HepG2 (cell line): ENCODE results near the gene ATXN3L. TPM values are rescaled to one million over a fixed set of nuclear protein-coding genes. Genes with fewer than 3 reads are reported as not detected.

Experiments
- ATAC-seq: fragments of 200-7000 bp; cut with Tn5 transposase; 3 replicates; pipeline ENCODE4 v1.9.1; 2020; ENCODE audit warnings: mild to moderate bottlenecking, moderate library complexity
- Bru-seq: library from RNA; stranded (reverse); fragments of 400-500 nt; gene quantifications from one replicate; lab custom pipeline; 2021; lab: Mats Ljungman, UMichigan
- BruChase-seq, 2 experiments: library from RNA; stranded (reverse); fragments of 400-500 nt; gene quantifications; one replicate each; lab custom pipeline; 2021; lab: Mats Ljungman, UMichigan
- BruUV-seq: library from RNA; stranded (reverse); fragments of 400-500 nt; replicated peaks from 2 replicates; lab custom pipeline; 2021; lab: Mats Ljungman, UMichigan
- CTCF ChIA-PET: fragments of 300-600 bp; formaldehyde crosslinking; extraction: SDS; loops from one replicate; lab custom pipeline; 2021; ENCODE audit warnings: low total read pairs, inconsistent platforms, low intra/inter-chr PET ratio; lab: Yijun Ruan, JAX
- POLR2A ChIA-PET: fragments of 350-600 bp; sonication (Branson Sonifier 250); formaldehyde crosslinking; loops from one replicate; lab custom pipeline; 2020; ENCODE audit warnings: antibody characterized with exemption, inconsistent platforms; lab: Yijun Ruan, JAX
- DNase-seq: peaks from one replicate; pipeline ENCODE4 v3.0.0-alpha.2; 2015; ENCODE audit warnings: low spot score
- FAIRE-seq: peaks from 3 replicates; lab custom pipeline; 2011; peaks lifted over from hg19 to GRCh38; lab: Jason Lieb, UNC
- H2AFZ ChIP-seq: one replicate; pipeline ENCODE4 v1.6.1; 2011; ENCODE audit warnings: low read length, inconsistent platforms
- H3K27ac ChIP-seq: fragments of 300-600 bp; 3 replicates; pipeline ENCODE4 v1.8.0; 2011; ENCODE audit warnings: mixed run types, mild to moderate bottlenecking, mixed read lengths, low read length, inconsistent platforms; ENCODE audit not compliant: insufficient read depth; ENCODE audit errors: extremely low read length
- H3K27me3 ChIP-seq, 2 experiments: fragments of 200-600 bp in 1 of 2; 2 replicates in 1 of 2; 3 replicates in 1 of 2; pipeline versions ENCODE4 v1.6.0 to v1.8.0; 2011; ENCODE audit warnings: low read length in 2 of 2, mild to moderate bottlenecking in 2 of 2, moderate library complexity in 2 of 2, inconsistent platforms in 1 of 2; ENCODE audit not compliant: insufficient read depth in 2 of 2, control insufficient read depth in 1 of 2
- H3K36me3 ChIP-seq, 2 experiments: fragments of 200-600 bp in 1 of 2; replicated peaks in 1 of 2; 2 replicates in 1 of 2; 3 replicates in 1 of 2; pipeline versions ENCODE4 v1.5.1 to v1.8.0; 2011; ENCODE audit warnings: low read length in 2 of 2, inconsistent platforms in 1 of 2; ENCODE audit not compliant: insufficient read depth in 2 of 2, control insufficient read depth in 1 of 2
- H3K4me1 ChIP-seq: 2 replicates; pipeline ENCODE4 v1.5.1; 2012; ENCODE audit warnings: low read length, inconsistent platforms; ENCODE audit not compliant: insufficient read depth
- H3K4me2 ChIP-seq: 2 replicates; pipeline ENCODE4 v1.6.0; 2011; ENCODE audit warnings: low read depth, low read length, inconsistent platforms
- H3K4me3 ChIP-seq, 3 experiments: fragments of 200-600 bp in 1 of 3; sonication (generic), shearing (Covaris generic) in 1 of 3; replicated peaks in 1 of 3; 2 replicates each; pipeline ENCODE4 v1.5.1; 2011 to 2016; ENCODE audit warnings: low read length in 3 of 3, inconsistent platforms in 2 of 3, low read depth in 2 of 3, mild to moderate bottlenecking in 2 of 3, control low read depth in 1 of 3, mixed read lengths in 1 of 3; ENCODE audit not compliant: insufficient read depth in 1 of 3
- H3K79me2 ChIP-seq: one replicate; pipeline ENCODE4 v1.6.1; 2011; ENCODE audit warnings: low read length, inconsistent platforms; ENCODE audit not compliant: insufficient read depth
- H3K9ac ChIP-seq: 2 replicates; pipeline ENCODE4 v1.6.0; 2011; ENCODE audit warnings: mild to moderate bottlenecking, low read depth, low read length, inconsistent platforms; ENCODE audit not compliant: insufficient read depth
- H3K9me3 ChIP-seq: 2 replicates; pipeline ENCODE4 v1.5.1; 2012; ENCODE audit warnings: mild to moderate bottlenecking, low read length
- H4K20me1 ChIP-seq: 2 replicates; pipeline ENCODE4 v1.6.0; 2011; ENCODE audit warnings: inconsistent platforms, mild to moderate bottlenecking, low read length, moderate library complexity; ENCODE audit not compliant: insufficient read depth
- IKZF1 ChIP-seq: fragments of 450-650 bp; IDR thresholded peaks from 2 replicates; pipeline ENCODE4 v1.7.1; 2016
- MAFK ChIP-seq, 2 experiments: IDR thresholded peaks in 1 of 2; conservative IDR thresholded peaks in 1 of 2; 2 replicates each; pipeline ENCODE4 v1.6.1; 2011; ENCODE audit warnings: improper control_type of control experiment in 2 of 2, low read length in 2 of 2
- NFIB ChIP-seq: sonication (generic); formaldehyde crosslinking; IDR thresholded peaks from 2 replicates; pipeline ENCODE4 v1.9.0; 2021; ENCODE audit warnings: missing genetic modification reagents, mild to moderate bottlenecking, borderline replicate concordance
- WGBS: methylation state at CpG from one replicate; pipeline ENCODE4 v1.1.6; 2017; ENCODE audit warnings: low lambda C conversion rate; 5-methylcytosine and 5-hydroxymethylcytosine counted together
- in situ Hi-C: cut with HindIII; loops from 2 replicates; pipeline ENCODE4 v1.10.0; 2017; ENCODE audit warnings: low pct_unique_long_range_greater_than_20kb; ENCODE audit not compliant: extremely low pct_ligation_motif_present
- intact Hi-C: fragments of 100-400 bp; cut with micrococcal nuclease; formaldehyde crosslinking; loops from one replicate; pipeline ENCODE4 v1.10.0; 2022; ENCODE audit not compliant: unreplicated experiment
- long read RNA-seq, 2 experiments: library from RNA in 1 of 2; library from polyadenylated mRNA in 1 of 2; stranded (forward) in 1 of 2; unstranded in 1 of 2; transcript quantifications; one replicate each; pipeline ENCODE4 v2.0.0, GENCODE V29; 2019 to 2022
- polyA minus RNA-seq, 3 experiments: library from RNA; depleted of rRNA, polyadenylated mRNA; stranded (reverse); fragments of >200 nt; gene quantifications; 2 replicates each; pipeline ENCODE4 v1.2.3, GENCODE V29; 2011; ENCODE audit warnings: low replicate concordance in 1 of 3
- polyA plus RNA-seq, 8 experiments: library from polyadenylated mRNA; depleted of rRNA in 3 of 8; stranded (reverse) in 7 of 8; unstranded in 1 of 8; fragments of >200 nt; fragmentation: Illumina TruSeq in 4 of 8; extraction: Trizol in 4 of 8; gene quantifications; 2 replicates each; pipeline versions ENCODE4 v1.2.1 to v1.2.3, GENCODE V29; 2011 to 2016; ENCODE audit warnings: low read depth in 4 of 8, missing spikeins in 1 of 8, mixed read lengths in 1 of 8; ENCODE audit not compliant: insufficient read depth in 1 of 8
- total RNA-seq, 5 experiments: library from RNA; depleted of rRNA; stranded (reverse); fragments of >200 nt; fragmentation: Illumina TruSeq; extraction: Trizol; gene quantifications; 2 replicates each; pipeline ENCODE4 v1.2.3, GENCODE V29; 2016; ENCODE audit warnings: low read depth in 1 of 5
- TF ChIP-seq, protein P1 (sequence below): sonication (generic); formaldehyde crosslinking; IDR thresholded peaks from 2 replicates; pipeline ENCODE4 v1.4.0; 2020; ENCODE audit warnings: mild to moderate bottlenecking, missing genetic modification reagents
- TF ChIP-seq, protein P2 (sequence below): IDR thresholded peaks from 2 replicates; pipeline ENCODE4 v1.6.1; 2016

The ATXN3L gene
- total RNA-seq (2016; rRNA removed; fragmentation: Illumina TruSeq; extraction: Trizol) (not detected in 2 replicates), polyA plus RNA-seq (2011; rRNA removed) (not detected in 2 replicates), polyA minus RNA-seq (2011; rRNA and poly(A)+ RNA removed; ENCODE audit: low replicate concordance) (not detected in 2 replicates), Bru-seq, nascent RNA (not detected), BruChase-seq, experiment 1, labeled RNA remaining after a 6-hour chase (not detected), BruChase-seq, experiment 2, labeled RNA remaining after a 2-hour chase (not detected)
- not detected in 2 replicates for total RNA-seq (2016; cell fraction: cytosol; rRNA removed; fragmentation: Illumina TruSeq; extraction: Trizol; ENCODE audit: low read depth)
- total RNA-seq (2016; cell fraction: insoluble cytoplasmic fraction; rRNA removed; fragmentation: Illumina TruSeq; extraction: Trizol): not detected in 2 replicates
- total RNA-seq (2016; cell fraction: membrane; rRNA removed; fragmentation: Illumina TruSeq; extraction: Trizol): not detected in 2 replicates
- not detected in 2 replicates for total RNA-seq (2016; cell fraction: nucleus; rRNA removed; fragmentation: Illumina TruSeq; extraction: Trizol)
- not detected in 2 replicates for polyA plus RNA-seq (2011; cell fraction: cytosol; rRNA removed)
- polyA plus RNA-seq (2011; cell fraction: nucleus; rRNA removed): not detected in 2 replicates
- not detected in 2 replicates for polyA plus RNA-seq (2012)
- not detected in 2 replicates for polyA plus RNA-seq (2016; cell fraction: cytosol; fragmentation: Illumina TruSeq; extraction: Trizol; ENCODE audit: low read depth)
- not detected in 2 replicates for polyA plus RNA-seq (2016; cell fraction: insoluble cytoplasmic fraction; fragmentation: Illumina TruSeq; extraction: Trizol; ENCODE audit: low read depth)
- not detected in 2 replicates for polyA plus RNA-seq (2016; cell fraction: membrane; fragmentation: Illumina TruSeq; extraction: Trizol; ENCODE audit: low read depth)
- polyA plus RNA-seq (2016; cell fraction: nucleus; fragmentation: Illumina TruSeq; extraction: Trizol; ENCODE audit: insufficient read depth, low read depth): not detected in 2 replicates
- polyA minus RNA-seq (2011; cell fraction: cytosol; rRNA and poly(A)+ RNA removed): not detected in 2 replicates
- not detected in 2 replicates for polyA minus RNA-seq (2011; cell fraction: nucleus; rRNA and poly(A)+ RNA removed)
- long read RNA-seq, experiment 1: 0 reads
- long read RNA-seq, experiment 2: 0 reads

DNA sequence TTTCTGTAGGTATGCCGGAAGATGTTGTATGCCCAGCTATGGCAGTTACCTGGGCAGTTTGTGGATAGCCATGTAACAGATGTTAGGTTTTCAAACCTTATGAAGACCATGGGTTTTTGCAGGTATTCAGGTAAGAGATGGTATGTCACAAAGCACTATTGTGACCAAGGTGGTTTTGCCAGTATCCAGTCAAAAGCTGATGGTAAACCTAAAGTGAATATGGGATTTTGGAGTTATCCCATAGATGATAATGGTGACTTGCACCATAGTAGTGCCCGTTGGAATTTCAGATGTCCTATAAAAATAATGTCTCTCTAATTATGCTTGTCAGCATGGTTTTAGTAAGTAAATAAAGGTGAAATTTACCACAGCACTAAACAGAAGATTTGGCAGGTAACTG, at the start of gene ATXN3L:
ATXN3L (minus strand) TSS at position 101 of the 400 bp plus-strand sequence. CDS start 119 bp downstream, outside the sequence.
- Histone ChIP-seq H3K4me2 (no peak within 1 kb of the TSS), H3K4me3 (no peak within 1 kb of the TSS), H4K20me1 (no peaks in the 10 kb centered on the region), H2AFZ (no peak within 1 kb of the TSS), H3K27me3 (no peaks in the 10 kb centered on the region), H3K9ac (no peak within 1 kb of the TSS), H3K79me2 (no peaks in the 10 kb centered on the region), H3K27ac (no peak within 1 kb of the TSS), H3K9me3 (no peaks in the 10 kb centered on the region), H3K36me3 (no peaks in the 10 kb centered on the region), H3K4me1 (no peaks in the 10 kb centered on the region)
- DNase-seq: no peak
- ATAC-seq: no peak
- intact Hi-C loops: no loop called here
- no peak for FAIRE-seq
- WGBS: 47% methylated on average over 2 of the region's 2 CpGs
- no TSS peak for BruUV-seq
- in situ Hi-C loops: no loop called here
- no peak for TF ChIP-seq NFIB (CRISPR knock-in tag)
- TF ChIP-seq, protein P1, sequence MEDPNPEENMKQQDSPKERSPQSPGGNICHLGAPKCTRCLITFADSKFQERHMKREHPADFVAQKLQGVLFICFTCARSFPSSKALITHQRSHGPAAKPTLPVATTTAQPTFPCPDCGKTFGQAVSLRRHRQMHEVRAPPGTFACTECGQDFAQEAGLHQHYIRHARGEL (CRISPR knock-in tag): no peak
- TF ChIP-seq IKZF1: no peak
- TF ChIP-seq, protein P2, sequence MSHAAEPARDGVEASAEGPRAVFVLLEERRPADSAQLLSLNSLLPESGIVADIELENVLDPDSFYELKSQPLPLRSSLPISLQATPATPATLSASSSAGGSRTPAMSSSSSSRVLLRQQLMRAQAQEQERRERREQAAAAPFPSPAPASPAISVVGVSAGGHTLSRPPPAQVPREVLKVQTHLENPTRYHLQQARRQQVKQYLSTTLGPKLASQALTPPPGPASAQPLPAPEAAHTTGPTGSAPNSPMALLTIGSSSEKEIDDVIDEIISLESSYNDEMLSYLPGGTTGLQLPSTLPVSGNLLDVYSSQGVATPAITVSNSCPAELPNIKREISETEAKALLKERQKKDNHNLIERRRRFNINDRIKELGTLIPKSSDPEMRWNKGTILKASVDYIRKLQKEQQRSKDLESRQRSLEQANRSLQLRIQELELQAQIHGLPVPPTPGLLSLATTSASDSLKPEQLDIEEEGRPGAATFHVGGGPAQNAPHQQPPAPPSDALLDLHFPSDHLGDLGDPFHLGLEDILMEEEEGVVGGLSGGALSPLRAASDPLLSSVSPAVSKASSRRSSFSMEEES (CRISPR knock-in tag): no peak
- TF ChIP-seq MAFK (conservative IDR thresholded peaks at IDR 0.05 in 1 of 2, IDR thresholded peaks at IDR 0.05 in 1 of 2; ENCODE audit: low read length in 2 of 2): no peak
- CTCF ChIA-PET: no interaction called here
- POLR2A ChIA-PET: no interaction called here
